CD14-positive monocyte (primary cell): ENCODE results near the gene HYAL1. TPM values are rescaled to one million over a fixed set of nuclear protein-coding genes. Genes with fewer than 3 reads are reported as not detected.
A peak's percentile ranks its signal among the peaks of the same experiment; 100 is the strongest.

Experiments
- DNase-seq, 3 donors: peaks; one replicate each; pipeline ENCODE4 v3.0.0-alpha.2; 2011 to 2022
- H2AFZ ChIP-seq: 2 replicates; pipeline ENCODE4 v1.6.0; 2012; ENCODE audit warnings: mild to moderate bottlenecking, low read depth, low read length, inconsistent platforms; ENCODE audit not compliant: insufficient read depth, poor library complexity, severe bottlenecking
- H3K27ac ChIP-seq, 2 donors: 1 replicate in 1 of 2; 2 replicates in 1 of 2; pipeline ENCODE4 v1.5.1; 2012 to 2013; ENCODE audit warnings: low read length in 2 of 2, control low read depth in 1 of 2, inconsistent platforms in 1 of 2, low read depth in 1 of 2, mild to moderate bottlenecking in 1 of 2
- H3K27me3 ChIP-seq, 2 donors: one replicate each; pipeline versions ENCODE4 v1.6.0 to v1.6.1; 2011 to 2013; ENCODE audit warnings: low read length in 2 of 2; ENCODE audit not compliant: control insufficient read depth in 2 of 2, insufficient read depth in 2 of 2
- H3K36me3 ChIP-seq, 2 donors: replicated peaks in 1 of 2; 1 replicate in 1 of 2; 2 replicates in 1 of 2; pipeline versions ENCODE4 v1.5.1 to v1.6.1; 2012 to 2013; ENCODE audit warnings: low read length in 2 of 2, control low read depth in 1 of 2, inconsistent platforms in 1 of 2, mild to moderate bottlenecking in 1 of 2; ENCODE audit not compliant: insufficient read depth in 2 of 2, control insufficient read depth in 1 of 2
- H3K4me1 ChIP-seq, 2 donors: 1 replicate in 1 of 2; 2 replicates in 1 of 2; pipeline versions ENCODE4 v1.5.1 to v1.6.1; 2012 to 2013; ENCODE audit warnings: low read length in 2 of 2, control low read depth in 1 of 2, inconsistent platforms in 1 of 2, mild to moderate bottlenecking in 1 of 2, moderate library complexity in 1 of 2; ENCODE audit not compliant: insufficient read depth in 2 of 2, control insufficient read depth in 1 of 2
- H3K4me2 ChIP-seq: replicated peaks from 2 replicates; pipeline ENCODE3; 2012; ENCODE audit warnings: low read length, moderate library complexity, mild to moderate bottlenecking; ENCODE audit not compliant: poor library complexity, severe bottlenecking; ENCODE audit errors: extremely low read depth
- H3K4me3 ChIP-seq, 3 experiments: fragments of 200-600 bp in 1 of 3; sonication (generic) in 1 of 3; replicated peaks in 1 of 3; 1 replicate in 2 of 3; 2 replicates in 1 of 3; pipeline ENCODE4 v1.5.1; 2011 to 2013; ENCODE audit warnings: low read length in 3 of 3, mild to moderate bottlenecking in 3 of 3, control low read depth in 2 of 3, low read depth in 2 of 3, inconsistent platforms in 1 of 3, moderate library complexity in 1 of 3
- H3K79me2 ChIP-seq: 2 replicates; pipeline ENCODE4 v1.6.0; 2012; ENCODE audit warnings: mild to moderate bottlenecking, control low read depth, inconsistent platforms, low read length, moderate library complexity; ENCODE audit not compliant: insufficient read depth
- H3K9ac ChIP-seq: 2 replicates; pipeline ENCODE4 v1.6.0; 2017; ENCODE audit warnings: low read length, mild to moderate bottlenecking; ENCODE audit not compliant: insufficient read depth, poor library complexity, severe bottlenecking
- H3K9me3 ChIP-seq, 2 donors: replicated peaks in 1 of 2; 1 replicate in 1 of 2; 2 replicates in 1 of 2; pipeline versions ENCODE4 v1.5.1 to v1.6.1; 2012 to 2013; ENCODE audit warnings: low read length in 2 of 2, control low read depth in 1 of 2; ENCODE audit not compliant: control insufficient read depth in 1 of 2, insufficient read depth in 1 of 2
- H4K20me1 ChIP-seq: 2 replicates; pipeline ENCODE4 v1.6.0; 2012; ENCODE audit warnings: mild to moderate bottlenecking, low read length, control low read depth, moderate library complexity; ENCODE audit not compliant: insufficient read depth
- H3K27ac Mint-ChIP-seq, 7 donors: one replicate each; pipeline ENCODE4 v1.8.0; 2020; ENCODE audit warnings: mild to moderate bottlenecking in 7 of 7, mixed read lengths in 7 of 7, moderate library complexity in 6 of 7, inconsistent platforms in 2 of 7
- H3K27me3 Mint-ChIP-seq, 3 donors: one replicate each; pipeline ENCODE4 v1.8.0; 2021 to 2022; ENCODE audit warnings: low read depth in 3 of 3, mild to moderate bottlenecking in 3 of 3, mixed read lengths in 3 of 3, moderate library complexity in 3 of 3, inconsistent platforms in 1 of 3
- H3K36me3 Mint-ChIP-seq, 2 donors: one replicate each; pipeline ENCODE4 v1.8.0; 2020; ENCODE audit warnings: mixed read lengths in 2 of 2, inconsistent platforms in 1 of 2, mild to moderate bottlenecking in 1 of 2
- H3K4me1 Mint-ChIP-seq: one replicate; pipeline ENCODE4 v1.8.0; 2020; ENCODE audit warnings: mild to moderate bottlenecking, mixed read lengths
- H3K4me3 Mint-ChIP-seq, 2 donors: one replicate each; pipeline ENCODE4 v1.8.0; 2020; ENCODE audit warnings: mild to moderate bottlenecking in 2 of 2, mixed read lengths in 2 of 2, moderate library complexity in 1 of 2
- H3K9me3 Mint-ChIP-seq, 7 donors: one replicate each; pipeline ENCODE4 v1.8.0; 2020 to 2022; ENCODE audit warnings: mixed read lengths in 7 of 7, mild to moderate bottlenecking in 6 of 7, moderate library complexity in 6 of 7, inconsistent platforms in 2 of 7
- WGBS: methylation state at CpG from one replicate; pipeline ENCODE4 v1.1.5; 2013; ENCODE audit warnings: missing lambda C conversion rate; ENCODE audit not compliant: insufficient coverage; 5-methylcytosine and 5-hydroxymethylcytosine counted together
- intact Hi-C, 2 donors: fragments of 100-400 bp; cut with micrococcal nuclease; formaldehyde crosslinking; loops; one replicate each; pipeline versions ENCODE4 v1.15.0 to v1.15.1; 2023
- polyA plus RNA-seq, 3 donors: library from polyadenylated mRNA; depleted of rRNA in 1 of 3; unstranded in 2 of 3; stranded (reverse) in 1 of 3; fragments of 300-500 nt in 2 of 3; fragments of >200 nt in 1 of 3; fragmentation: Illumina TruSeq in 2 of 3; gene quantifications; 1 replicate in 2 of 3; 2 replicates in 1 of 3; pipeline ENCODE4 v1.2.3, GENCODE V29; 2012 to 2021
- TF ChIP-seq, protein P1 (sequence below): fragments of 200-600 bp; IDR thresholded peaks from one replicate; pipeline ENCODE4 v1.8.0; 2022; ENCODE audit warnings: antibody characterized with exemption, mild to moderate bottlenecking

HYAL1 gene
- polyA plus RNA-seq, 3 donors = 0.57 TPM; not detected in 2

DNA sequence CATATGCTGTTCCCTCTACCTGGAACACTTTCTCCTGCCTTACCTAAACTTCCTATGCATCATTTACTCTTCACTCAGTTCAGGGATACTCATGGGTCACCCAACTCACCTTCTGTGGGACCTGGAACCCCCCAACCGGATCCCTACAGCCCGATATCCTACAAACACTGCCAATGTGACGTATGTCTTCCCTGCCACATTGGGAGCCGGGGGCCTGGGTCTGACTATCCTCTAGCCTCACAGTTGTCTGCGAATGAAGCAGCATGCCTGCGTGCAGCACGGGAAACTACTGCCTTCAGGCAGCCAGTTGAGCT lies 46.8 kb upstream of the HYAL1 start:
- TF ChIP-seq, protein P1, sequence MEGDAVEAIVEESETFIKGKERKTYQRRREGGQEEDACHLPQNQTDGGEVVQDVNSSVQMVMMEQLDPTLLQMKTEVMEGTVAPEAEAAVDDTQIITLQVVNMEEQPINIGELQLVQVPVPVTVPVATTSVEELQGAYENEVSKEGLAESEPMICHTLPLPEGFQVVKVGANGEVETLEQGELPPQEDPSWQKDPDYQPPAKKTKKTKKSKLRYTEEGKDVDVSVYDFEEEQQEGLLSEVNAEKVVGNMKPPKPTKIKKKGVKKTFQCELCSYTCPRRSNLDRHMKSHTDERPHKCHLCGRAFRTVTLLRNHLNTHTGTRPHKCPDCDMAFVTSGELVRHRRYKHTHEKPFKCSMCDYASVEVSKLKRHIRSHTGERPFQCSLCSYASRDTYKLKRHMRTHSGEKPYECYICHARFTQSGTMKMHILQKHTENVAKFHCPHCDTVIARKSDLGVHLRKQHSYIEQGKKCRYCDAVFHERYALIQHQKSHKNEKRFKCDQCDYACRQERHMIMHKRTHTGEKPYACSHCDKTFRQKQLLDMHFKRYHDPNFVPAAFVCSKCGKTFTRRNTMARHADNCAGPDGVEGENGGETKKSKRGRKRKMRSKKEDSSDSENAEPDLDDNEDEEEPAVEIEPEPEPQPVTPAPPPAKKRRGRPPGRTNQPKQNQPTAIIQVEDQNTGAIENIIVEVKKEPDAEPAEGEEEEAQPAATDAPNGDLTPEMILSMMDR = no peak
- Histone ChIP-seq H4K20me1 (peaks cover 54% of the 10 kb centered on the region), H3K27ac (peak overlapping the region; percentile 85 to 94), H3K9me3 (no peaks in the 10 kb centered on the region), H3K4me3 (peak overlapping the region; percentile 79 to 93 (median 85)), H3K79me2 (peaks cover 58% of the 10 kb centered on the region), H2AFZ (peak overlapping the region; percentile 87), H3K27me3 (no peaks in the 10 kb centered on the region), H3K9ac (peak overlapping the region; percentile 74), H3K4me2 (peak overlapping the region; percentile 82), H3K4me1 (peaks cover 44 to 61% of the 10 kb centered on the region in 2 donors), H3K36me3 (peaks cover 34 to 41% of the 10 kb centered on the region in 2 donors)
- intact Hi-C loops = loop anchor here (5.0 to 10.0 kb wide), 3 partner anchors 262 to 1045 kb away; partner anchors contain the start of genes CISH (in 1 of the 2), MON1A (in 1 of the 2) and RBM15B (in 1 of the 2)
- peaks cover 30 to 41% of the 10 kb centered on the region in 2 donors for H3K36me3 Mint-ChIP-seq
- no peaks in the 10 kb centered on the region for H3K27me3 Mint-ChIP-seq
- peaks cover 61% of the 10 kb centered on the region for H3K4me1 Mint-ChIP-seq
- DNase-seq = no peak
- H3K9me3 Mint-ChIP-seq = no peaks in the 10 kb centered on the region
- peak overlapping the region; percentile 95 to 99 (median 97) for H3K27ac Mint-ChIP-seq
- peak overlapping the region; percentile 92 to 95 for H3K4me3 Mint-ChIP-seq
- WGBS = 16% methylated on average over 7 of the region's 7 CpGs

DNA sequence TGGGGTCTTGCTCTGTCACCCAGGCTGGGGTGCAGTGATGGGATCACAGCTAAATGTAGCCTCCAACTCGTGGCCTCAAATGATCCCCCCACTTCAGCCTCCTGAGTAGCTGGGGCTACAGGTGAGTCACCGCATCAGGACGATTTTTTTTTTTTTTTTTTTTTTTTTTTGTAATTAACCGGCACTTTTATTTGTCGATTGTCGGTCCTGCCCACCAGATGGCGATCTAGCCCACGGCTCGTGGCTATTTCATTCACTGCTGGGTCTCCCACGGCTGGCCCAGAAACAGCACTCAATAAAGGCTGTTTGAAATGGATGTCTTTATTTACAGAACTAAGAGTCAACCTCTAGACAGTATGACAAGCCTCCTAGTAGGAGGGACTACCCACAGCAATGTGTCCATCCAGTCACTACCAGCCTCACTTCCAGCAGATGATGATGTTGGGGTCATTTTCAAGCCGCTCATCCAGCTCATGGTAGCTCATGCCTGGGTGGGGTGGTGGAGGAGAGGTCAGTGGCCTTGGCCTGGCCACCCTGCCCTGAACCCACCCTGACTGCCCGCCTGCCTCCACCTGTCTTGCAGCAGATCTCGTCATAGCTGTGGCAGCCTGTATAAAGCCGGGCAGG lies 43.9 kb upstream of the HYAL1 start:
- Histone ChIP-seq H3K4me2 (no peak overlapping the region), H3K9me3 (no peaks in the 10 kb centered on the region), H3K9ac (no peak overlapping the region), H3K27me3 (no peaks in the 10 kb centered on the region), H3K4me3 (no peak overlapping the region), H3K79me2 (peaks cover 40% of the 10 kb centered on the region), H3K36me3 (peaks cover 9 to 16% of the 10 kb centered on the region in 2 donors), H4K20me1 (peaks cover 30% of the 10 kb centered on the region), H2AFZ (no peak overlapping the region), H3K4me1 (peaks cover 54 to 75% of the 10 kb centered on the region in 2 donors), H3K27ac (no peak overlapping the region)
- Mint-ChIP-seq H3K36me3 (peaks cover 20 to 22% of the 10 kb centered on the region in 2 donors), H3K4me1 (peaks cover 73% of the 10 kb centered on the region), H3K9me3 (no peaks in the 10 kb centered on the region), H3K27ac (peak overlapping the region in 2 of 7 donors; percentile 65 to 80), H3K4me3 (no peak overlapping the region), H3K27me3 (no peaks in the 10 kb centered on the region)
- peak; percentile 71 to 81 (median 79) for DNase-seq
- intact Hi-C loops = loop anchor here (2.0 to 5.0 kb wide), 2 partner anchors 200 to 202 kb away; no protein-coding TSS in a partner anchor
- TF ChIP-seq, protein P1 = peak; percentile 72
- WGBS = 100% methylated on average over 3 of the region's 14 CpGs
